ENCODE data around the gene CHD5.

DNA sequence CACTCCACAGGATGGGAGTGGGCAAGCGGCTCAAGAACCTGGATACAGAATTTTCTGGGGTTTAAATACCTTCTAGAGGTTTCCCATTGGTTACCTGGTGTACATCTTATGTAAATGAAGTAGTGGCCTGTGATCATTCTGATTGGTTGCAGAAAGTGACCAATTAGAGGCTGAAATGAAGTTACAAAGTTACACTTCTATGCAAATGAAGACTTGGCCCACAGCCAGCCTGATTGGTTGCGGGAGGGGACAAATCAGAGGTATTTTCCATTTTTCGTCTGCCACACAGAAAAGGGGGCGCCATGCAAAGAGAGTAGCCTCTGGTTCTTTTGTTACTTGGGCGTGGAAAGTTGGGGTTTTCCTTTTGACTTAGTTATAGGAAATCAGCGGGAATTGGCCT is 125.5 kb downstream of the CHD5 start:
- TF ChIP-seq TOX (CRISPR knock-in tag; IDR thresholded peaks at IDR 0.05; ENCODE audit: borderline replicate concordance) (no peak), ZNF8 (CRISPR knock-in tag; IDR thresholded peaks at IDR 0.05) (no peak), OSR1 (CRISPR knock-in tag; IDR thresholded peaks at IDR 0.05) (no peak)
- TF ChIP-seq, protein P1, sequence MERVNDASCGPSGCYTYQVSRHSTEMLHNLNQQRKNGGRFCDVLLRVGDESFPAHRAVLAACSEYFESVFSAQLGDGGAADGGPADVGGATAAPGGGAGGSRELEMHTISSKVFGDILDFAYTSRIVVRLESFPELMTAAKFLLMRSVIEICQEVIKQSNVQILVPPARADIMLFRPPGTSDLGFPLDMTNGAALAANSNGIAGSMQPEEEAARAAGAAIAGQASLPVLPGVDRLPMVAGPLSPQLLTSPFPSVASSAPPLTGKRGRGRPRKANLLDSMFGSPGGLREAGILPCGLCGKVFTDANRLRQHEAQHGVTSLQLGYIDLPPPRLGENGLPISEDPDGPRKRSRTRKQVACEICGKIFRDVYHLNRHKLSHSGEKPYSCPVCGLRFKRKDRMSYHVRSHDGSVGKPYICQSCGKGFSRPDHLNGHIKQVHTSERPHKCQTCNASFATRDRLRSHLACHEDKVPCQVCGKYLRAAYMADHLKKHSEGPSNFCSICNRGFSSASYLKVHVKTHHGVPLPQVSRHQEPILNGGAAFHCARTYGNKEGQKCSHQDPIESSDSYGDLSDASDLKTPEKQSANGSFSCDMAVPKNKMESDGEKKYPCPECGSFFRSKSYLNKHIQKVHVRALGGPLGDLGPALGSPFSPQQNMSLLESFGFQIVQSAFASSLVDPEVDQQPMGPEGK (CRISPR knock-in tag; IDR thresholded peaks at IDR 0.05; ENCODE audit: borderline replicate concordance): no peak

Data from SK-N-SH treated with all-trans-retinoic acid at 6 μM for 48 hours (cell line).